Osteocyte (in vitro differentiated cells): ENCODE results near the gene LAYN. TPM values are rescaled to one million over a fixed set of nuclear protein-coding genes. Genes with fewer than 3 reads are reported as not detected.

Experiments
- DNase-seq: peaks from one replicate; pipeline ENCODE4 v3.0.0; 2021; ENCODE audit warnings: mixed read lengths; ENCODE audit not compliant: unreplicated experiment; ENCODE audit errors: extremely low spot score
- H3K27ac Mint-ChIP-seq: one replicate; pipeline ENCODE4 v1.8.0; 2021; ENCODE audit warnings: mild to moderate bottlenecking, mixed read lengths; ENCODE audit not compliant: unreplicated experiment
- H3K27me3 Mint-ChIP-seq: one replicate; pipeline ENCODE4 v1.8.0; 2021; ENCODE audit warnings: mixed read lengths; ENCODE audit not compliant: unreplicated experiment
- H3K36me3 Mint-ChIP-seq: one replicate; pipeline ENCODE4 v1.8.0; 2021; ENCODE audit warnings: mixed read lengths; ENCODE audit not compliant: unreplicated experiment
- H3K4me1 Mint-ChIP-seq: one replicate; pipeline ENCODE4 v1.8.0; 2021; ENCODE audit warnings: mixed read lengths; ENCODE audit not compliant: unreplicated experiment
- H3K4me3 Mint-ChIP-seq: one replicate; pipeline ENCODE4 v1.8.0; 2021; ENCODE audit warnings: mild to moderate bottlenecking, moderate library complexity, mixed read lengths; ENCODE audit not compliant: unreplicated experiment
- H3K9me3 Mint-ChIP-seq: one replicate; pipeline ENCODE4 v1.8.0; 2021; ENCODE audit warnings: mixed read lengths; ENCODE audit not compliant: unreplicated experiment
- total RNA-seq: library from RNA; stranded (reverse); gene quantifications from 2 replicates; pipeline ENCODE4 v1.2.1, GENCODE V29; 2021
- TF ChIP-seq, protein P1 (sequence below): fragments of 200-600 bp; sonication (generic); IDR thresholded peaks from 2 replicates; pipeline ENCODE4 v1.5.0; 2021; ENCODE audit warnings: antibody characterized with exemption, mild to moderate bottlenecking, moderate library complexity

LAYN gene
- total RNA-seq, 1 donor from 2014 or later = 12.8 TPM

DNA sequence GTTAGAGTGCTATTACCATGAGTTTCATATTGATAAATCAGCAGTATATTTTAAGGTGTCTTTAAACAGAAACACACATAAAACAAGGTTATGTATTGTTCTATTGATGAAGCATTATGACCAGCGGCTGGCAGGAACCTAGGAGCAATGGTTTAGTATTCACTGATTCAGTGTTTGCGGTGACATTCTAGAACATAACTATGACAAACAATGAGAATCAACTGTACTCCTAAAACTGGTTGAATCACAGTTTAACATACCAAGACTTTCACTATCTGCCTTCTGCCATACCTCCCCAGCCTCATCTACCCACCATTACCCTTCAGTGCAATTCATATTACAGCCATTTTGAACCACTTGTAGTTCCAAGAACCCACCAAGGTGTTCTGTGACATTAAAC is 17.2 kb upstream of the LAYN start:
- no peaks in the 10 kb centered on the region for H3K9me3 Mint-ChIP-seq
- H3K4me3 Mint-ChIP-seq = no peak overlapping the region
- H3K36me3 Mint-ChIP-seq = no peaks in the 10 kb centered on the region
- H3K27me3 Mint-ChIP-seq = no peaks in the 10 kb centered on the region
- peaks cover 5% of the 10 kb centered on the region for H3K4me1 Mint-ChIP-seq
- DNase-seq = no peak
- no peak overlapping the region for H3K27ac Mint-ChIP-seq
- TF ChIP-seq, protein P1, sequence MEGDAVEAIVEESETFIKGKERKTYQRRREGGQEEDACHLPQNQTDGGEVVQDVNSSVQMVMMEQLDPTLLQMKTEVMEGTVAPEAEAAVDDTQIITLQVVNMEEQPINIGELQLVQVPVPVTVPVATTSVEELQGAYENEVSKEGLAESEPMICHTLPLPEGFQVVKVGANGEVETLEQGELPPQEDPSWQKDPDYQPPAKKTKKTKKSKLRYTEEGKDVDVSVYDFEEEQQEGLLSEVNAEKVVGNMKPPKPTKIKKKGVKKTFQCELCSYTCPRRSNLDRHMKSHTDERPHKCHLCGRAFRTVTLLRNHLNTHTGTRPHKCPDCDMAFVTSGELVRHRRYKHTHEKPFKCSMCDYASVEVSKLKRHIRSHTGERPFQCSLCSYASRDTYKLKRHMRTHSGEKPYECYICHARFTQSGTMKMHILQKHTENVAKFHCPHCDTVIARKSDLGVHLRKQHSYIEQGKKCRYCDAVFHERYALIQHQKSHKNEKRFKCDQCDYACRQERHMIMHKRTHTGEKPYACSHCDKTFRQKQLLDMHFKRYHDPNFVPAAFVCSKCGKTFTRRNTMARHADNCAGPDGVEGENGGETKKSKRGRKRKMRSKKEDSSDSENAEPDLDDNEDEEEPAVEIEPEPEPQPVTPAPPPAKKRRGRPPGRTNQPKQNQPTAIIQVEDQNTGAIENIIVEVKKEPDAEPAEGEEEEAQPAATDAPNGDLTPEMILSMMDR = no peak

DNA sequence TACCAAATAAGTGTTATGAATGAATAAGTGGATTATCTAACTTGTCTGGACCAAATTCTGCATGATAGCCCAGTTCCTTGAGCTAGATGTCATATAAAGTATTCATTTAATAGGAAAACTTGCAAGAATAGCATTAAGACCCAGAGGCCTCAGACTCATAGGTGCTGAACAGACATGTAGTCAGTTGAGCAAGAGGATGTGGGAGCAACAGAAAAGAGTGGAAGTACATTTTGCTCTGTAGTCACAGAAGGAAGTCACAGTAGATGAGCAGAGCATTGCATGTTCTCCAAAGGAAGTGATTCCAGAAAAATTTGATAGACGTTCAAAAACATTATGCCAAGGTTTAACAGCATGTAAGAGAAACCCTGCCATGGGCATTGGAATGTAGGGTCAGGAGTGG is 16.5 kb upstream of the LAYN start:
- no peak for DNase-seq
- no peaks in the 10 kb centered on the region for H3K9me3 Mint-ChIP-seq
- H3K4me1 Mint-ChIP-seq = peaks cover 5% of the 10 kb centered on the region
- TF ChIP-seq, protein P1 = no peak
- H3K27ac Mint-ChIP-seq = no peak overlapping the region
- H3K4me3 Mint-ChIP-seq = no peak overlapping the region
- no peaks in the 10 kb centered on the region for H3K27me3 Mint-ChIP-seq
- H3K36me3 Mint-ChIP-seq = no peaks in the 10 kb centered on the region

DNA sequence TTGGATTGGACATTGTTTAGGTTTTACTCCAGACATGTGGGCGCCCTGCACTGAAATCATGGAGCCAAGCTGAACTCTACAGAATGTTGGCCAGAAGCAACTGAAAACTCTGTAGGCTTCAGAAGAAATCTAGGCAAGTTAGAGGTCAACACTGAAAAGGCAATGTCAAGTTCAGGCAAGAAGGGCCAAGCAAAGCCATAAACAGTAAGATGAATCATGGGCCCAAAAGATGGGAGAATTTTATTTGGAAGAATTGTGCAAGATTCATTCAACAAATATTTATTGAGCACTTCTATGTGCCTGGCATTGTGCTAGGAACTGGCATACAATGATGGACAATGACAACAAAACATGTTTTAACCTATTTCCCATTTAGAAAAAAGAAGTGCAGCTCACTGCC is 15.1 kb upstream of the LAYN start:
- Mint-ChIP-seq H3K27ac (no peak overlapping the region), H3K27me3 (no peaks in the 10 kb centered on the region), H3K4me1 (peaks cover 5% of the 10 kb centered on the region), H3K4me3 (no peak overlapping the region), H3K9me3 (no peaks in the 10 kb centered on the region), H3K36me3 (no peaks in the 10 kb centered on the region)
- no peak for DNase-seq
- TF ChIP-seq, protein P1 = no peak

DNA sequence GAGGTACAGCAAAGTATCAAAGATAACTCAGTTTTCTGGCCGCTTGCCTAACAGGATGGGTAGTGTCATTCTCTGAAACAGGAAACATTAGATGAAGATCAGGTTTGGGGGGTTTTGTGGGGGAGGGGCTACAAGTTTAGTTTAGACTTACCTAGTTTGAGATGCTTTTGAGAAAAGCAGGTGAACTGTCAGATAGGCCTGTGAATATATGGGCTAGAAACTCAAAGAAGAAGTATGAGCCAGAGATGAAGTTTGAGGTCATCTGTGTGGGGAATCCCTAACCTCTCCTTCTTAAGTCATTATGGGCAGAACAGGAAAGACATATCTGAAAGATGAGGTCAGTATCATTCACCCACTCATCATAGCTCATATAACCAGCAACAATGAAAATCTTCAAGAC is 14.0 kb upstream of the LAYN start:
- Mint-ChIP-seq H3K27ac (no peak overlapping the region), H3K9me3 (no peaks in the 10 kb centered on the region), H3K27me3 (no peaks in the 10 kb centered on the region), H3K36me3 (no peaks in the 10 kb centered on the region), H3K4me1 (peaks cover 9% of the 10 kb centered on the region), H3K4me3 (no peak overlapping the region)
- DNase-seq = no peak
- TF ChIP-seq, protein P1 = no peak

DNA sequence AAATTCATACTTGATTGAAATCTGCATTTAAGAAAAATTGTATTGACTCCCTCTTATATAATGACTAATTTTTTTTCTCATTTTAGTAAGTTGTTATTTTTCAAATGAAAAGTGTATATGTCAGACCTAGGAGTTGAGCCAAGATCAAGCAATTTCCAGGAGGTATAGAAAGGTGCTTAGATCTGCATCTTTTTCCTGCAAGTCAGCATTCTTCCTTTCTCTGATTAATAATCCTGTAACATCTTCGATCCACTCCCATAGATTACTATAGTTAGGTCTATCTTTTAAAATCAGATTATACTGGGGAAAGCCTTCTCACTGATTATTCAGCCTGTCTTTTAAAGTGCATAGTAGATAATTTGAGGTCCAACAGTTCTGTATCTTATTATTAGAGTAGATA is 13.2 kb upstream of the LAYN start:
- no peaks in the 10 kb centered on the region for H3K9me3 Mint-ChIP-seq
- H3K36me3 Mint-ChIP-seq = no peaks in the 10 kb centered on the region
- TF ChIP-seq, protein P1 = no peak
- H3K27ac Mint-ChIP-seq = no peak overlapping the region
- H3K4me3 Mint-ChIP-seq = no peak overlapping the region
- peaks cover 15% of the 10 kb centered on the region for H3K4me1 Mint-ChIP-seq
- DNase-seq = no peak
- no peaks in the 10 kb centered on the region for H3K27me3 Mint-ChIP-seq
